GM18951 (cell line): ENCODE results near the gene AOX1.

Experiments used
- POLR2A ChIP-seq: IDR thresholded peaks from 4 replicates; pipeline ENCODE4 v1.6.1; 2011; ENCODE audit warnings: mild to moderate bottlenecking; ENCODE audit not compliant: insufficient read length, insufficient read depth; ENCODE audit errors: extremely low read depth
- in situ Hi-C: fragments of 300-500 bp; cut with MboI; formaldehyde crosslinking; loops from one replicate; pipeline ENCODE4 v1.12.0; 2022; ENCODE audit warnings: low sequenced_read_pairs, mixed read lengths, inconsistent platforms; ENCODE audit not compliant: unreplicated experiment

The AOX1 gene

GRCh38 chr2:200613692-200614091, 27.9 kb downstream of the AOX1 start:
- TF ChIP-seq POLR2A, result no peak
- in situ Hi-C loops, result no loop called here

GRCh38 chr2:200614249-200614648, 28.4 kb downstream of the AOX1 start:
- TF ChIP-seq POLR2A, result no peak
- in situ Hi-C loops, result no loop called here

- TF ChIP-seq POLR2A, result no peak
- in situ Hi-C loops, result no loop called here
These were observed 29.4 kb downstream of the AOX1 start for GRCh38 chr2:200615247-200615646.

- in situ Hi-C loops, result no loop called here
These were observed 30.4 kb downstream of the AOX1 start for GRCh38 chr2:200616193-200616592.

GRCh38 chr2:200616656-200617055, 30.8 kb downstream of the AOX1 start:
- TF ChIP-seq POLR2A, result no peak
- in situ Hi-C loops, result no loop called here

More at GRCh38 chr2:200616193-200616592, 30.4 kb downstream of the AOX1 start:
- TF ChIP-seq POLR2A, result no peak

- TF ChIP-seq POLR2A, result no peak
- in situ Hi-C loops, result no loop called here
These were observed 31.6 kb downstream of the AOX1 start for GRCh38 chr2:200617156-200618053.

- in situ Hi-C loops, result no loop called here
- TF ChIP-seq POLR2A, result no peak
These were observed 32.2 kb downstream of the AOX1 start for GRCh38 chr2:200618054-200618419.

- no peak for TF ChIP-seq POLR2A
- in situ Hi-C loops, result no loop called here
These were observed 32.8 kb downstream of the AOX1 start for GRCh38 chr2:200618590-200619021.

GRCh38 chr2:200619279-200619678, 33.5 kb downstream of the AOX1 start:
- in situ Hi-C loops, result no loop called here
- no peak for TF ChIP-seq POLR2A

- TF ChIP-seq POLR2A, result no peak
- in situ Hi-C loops, result no loop called here
These were observed 35.0 kb downstream of the AOX1 start for GRCh38 chr2:200620606-200621390.

- in situ Hi-C loops, result no loop called here
These were observed 36.3 kb downstream of the AOX1 start for GRCh38 chr2:200622106-200622505.

GRCh38 chr2:200624026-200624425, 38.2 kb downstream of the AOX1 start:
- TF ChIP-seq POLR2A, result no peak
- in situ Hi-C loops, result no loop called here

More at GRCh38 chr2:200622106-200622505, 36.3 kb downstream of the AOX1 start:
- TF ChIP-seq POLR2A, result no peak

- in situ Hi-C loops, result no loop called here
- no peak for TF ChIP-seq POLR2A
These were observed 38.8 kb downstream of the AOX1 start for GRCh38 chr2:200624658-200625057.
